Smooth muscle cell (in vitro differentiated cells): Measurements from ENCODE around the gene HBD. TPM values are rescaled to one million over a fixed set of nuclear protein-coding genes. Genes with fewer than 3 reads are reported as not detected.

Experiments used
- DNase-seq: peaks from one replicate; lab custom pipeline; 2025; ENCODE audit not compliant: unreplicated experiment; lab: John Stamatoyannopoulos, UW
- H2AFZ ChIP-seq: fragments of 200-600 bp; sonication (generic); 2 replicates; pipeline ENCODE4 v1.6.0; 2016; ENCODE audit warnings: antibody characterized with exemption, low read depth, mild to moderate bottlenecking
- H3F3A ChIP-seq: fragments of 200-600 bp; sonication (generic); 2 replicates; pipeline ENCODE4 v1.6.0; 2017; ENCODE audit warnings: antibody characterized with exemption, low read depth
- H3K27ac ChIP-seq: fragments of 200-600 bp; sonication (generic); 2 replicates; pipeline ENCODE4 v1.5.1; 2016; ENCODE audit warnings: low read depth, mild to moderate bottlenecking
- H3K27me3 ChIP-seq: fragments of 200-600 bp; sonication (generic); 2 replicates; pipeline ENCODE4 v1.6.1; 2016; ENCODE audit warnings: low read depth, mild to moderate bottlenecking
- H3K36me3 ChIP-seq: fragments of 200-600 bp; sonication (generic); 2 replicates; pipeline ENCODE4 v1.5.1; 2016; ENCODE audit warnings: low read depth
- H3K4me1 ChIP-seq: fragments of 200-600 bp; sonication (generic); 2 replicates; pipeline ENCODE4 v1.5.1; 2016; ENCODE audit warnings: low read depth
- H3K4me2 ChIP-seq: fragments of 200-600 bp; sonication (generic); 2 replicates; pipeline ENCODE4 v1.6.0; 2016; ENCODE audit warnings: mild to moderate bottlenecking
- H3K4me3 ChIP-seq: fragments of 200-600 bp; sonication (generic); 2 replicates; pipeline ENCODE4 v1.5.1; 2016; ENCODE audit warnings: mild to moderate bottlenecking
- H3K79me2 ChIP-seq: fragments of 200-600 bp; sonication (generic); 2 replicates; pipeline ENCODE4 v1.6.0; 2016; ENCODE audit warnings: low read depth, mild to moderate bottlenecking
- H3K9ac ChIP-seq: fragments of 200-600 bp; sonication (generic); 2 replicates; pipeline ENCODE4 v1.6.0; 2016; ENCODE audit warnings: low read depth
- H3K9me3 ChIP-seq: fragments of 200-600 bp; sonication (generic); replicated peaks from 2 replicates; pipeline ENCODE4 v1.5.1; 2016; ENCODE audit warnings: low read depth
- H4K20me1 ChIP-seq: fragments of 200-600 bp; sonication (generic); 2 replicates; pipeline ENCODE4 v1.6.0; 2016; ENCODE audit warnings: low read depth
- WGBS: methylation state at CpG from one replicate; pipeline ENCODE4 v1.1.7; 2016; ENCODE audit warnings: low lambda C conversion rate; 5-methylcytosine and 5-hydroxymethylcytosine counted together
- polyA plus RNA-seq: library from polyadenylated mRNA; unstranded; fragments of >200 nt; fragmentation: Nextera tagmentation; extraction: Ambion mirVana; gene quantifications from 2 replicates; pipeline ENCODE4 v1.2.1, GENCODE V29; 2016
- total RNA-seq: library from RNA; depleted of rRNA; stranded (reverse); fragments of >200 nt; gene quantifications from 2 replicates; pipeline ENCODE4 v1.2.3, GENCODE V29; 2014
- TF ChIP-seq, protein P1 (sequence below): fragments of 200-600 bp; sonication (generic); IDR thresholded peaks from 2 replicates; pipeline ENCODE4 v1.5.1; 2017; ENCODE audit warnings: borderline replicate concordance, mild to moderate bottlenecking, antibody characterized with exemption; ENCODE audit not compliant: insufficient read depth, poor library complexity, severe bottlenecking

HBD gene
- total and polyA plus RNA-seq, 2 experiments from 2014 or later: not detected

DNA sequence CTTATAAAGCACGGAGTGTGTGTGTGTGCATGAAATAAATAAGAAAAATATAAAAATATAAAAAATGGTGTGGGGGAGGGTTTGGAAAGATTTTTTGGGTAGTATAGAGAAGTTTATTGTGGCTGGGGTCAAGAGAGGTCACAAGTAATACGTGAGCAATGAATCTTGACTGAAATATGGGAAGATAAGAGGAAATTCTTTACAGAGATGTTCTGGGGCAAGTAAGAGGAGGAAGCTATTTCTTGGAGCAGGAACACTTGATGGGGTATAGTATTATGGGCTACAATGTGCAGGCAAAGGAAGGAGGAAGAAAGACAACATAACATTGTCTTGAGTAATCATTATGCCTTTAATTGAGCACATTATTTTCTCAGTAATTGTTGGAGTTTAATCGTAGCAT lies 2.1 kb downstream of the HBD start:
- H3K79me2 ChIP-seq: no peaks in the 10 kb centered on the region
- no peak overlapping the region for H3K4me3 ChIP-seq
- H3K36me3 ChIP-seq: no peaks in the 10 kb centered on the region
- DNase-seq: no peak
- 82% methylated on average over 3 of the region's 3 CpGs for WGBS
- H2AFZ ChIP-seq: no peak overlapping the region
- no peaks in the 10 kb centered on the region for H3K4me1 ChIP-seq
- H3K9me3 ChIP-seq: no peaks in the 10 kb centered on the region
- H4K20me1 ChIP-seq: no peaks in the 10 kb centered on the region
- H3F3A ChIP-seq: no peaks in the 10 kb centered on the region
- no peak overlapping the region for H3K4me2 ChIP-seq
- TF ChIP-seq, protein P1, sequence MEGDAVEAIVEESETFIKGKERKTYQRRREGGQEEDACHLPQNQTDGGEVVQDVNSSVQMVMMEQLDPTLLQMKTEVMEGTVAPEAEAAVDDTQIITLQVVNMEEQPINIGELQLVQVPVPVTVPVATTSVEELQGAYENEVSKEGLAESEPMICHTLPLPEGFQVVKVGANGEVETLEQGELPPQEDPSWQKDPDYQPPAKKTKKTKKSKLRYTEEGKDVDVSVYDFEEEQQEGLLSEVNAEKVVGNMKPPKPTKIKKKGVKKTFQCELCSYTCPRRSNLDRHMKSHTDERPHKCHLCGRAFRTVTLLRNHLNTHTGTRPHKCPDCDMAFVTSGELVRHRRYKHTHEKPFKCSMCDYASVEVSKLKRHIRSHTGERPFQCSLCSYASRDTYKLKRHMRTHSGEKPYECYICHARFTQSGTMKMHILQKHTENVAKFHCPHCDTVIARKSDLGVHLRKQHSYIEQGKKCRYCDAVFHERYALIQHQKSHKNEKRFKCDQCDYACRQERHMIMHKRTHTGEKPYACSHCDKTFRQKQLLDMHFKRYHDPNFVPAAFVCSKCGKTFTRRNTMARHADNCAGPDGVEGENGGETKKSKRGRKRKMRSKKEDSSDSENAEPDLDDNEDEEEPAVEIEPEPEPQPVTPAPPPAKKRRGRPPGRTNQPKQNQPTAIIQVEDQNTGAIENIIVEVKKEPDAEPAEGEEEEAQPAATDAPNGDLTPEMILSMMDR: no peak
- H3K27ac ChIP-seq: no peak overlapping the region
- no peak overlapping the region for H3K9ac ChIP-seq
- no peaks in the 10 kb centered on the region for H3K27me3 ChIP-seq

DNA sequence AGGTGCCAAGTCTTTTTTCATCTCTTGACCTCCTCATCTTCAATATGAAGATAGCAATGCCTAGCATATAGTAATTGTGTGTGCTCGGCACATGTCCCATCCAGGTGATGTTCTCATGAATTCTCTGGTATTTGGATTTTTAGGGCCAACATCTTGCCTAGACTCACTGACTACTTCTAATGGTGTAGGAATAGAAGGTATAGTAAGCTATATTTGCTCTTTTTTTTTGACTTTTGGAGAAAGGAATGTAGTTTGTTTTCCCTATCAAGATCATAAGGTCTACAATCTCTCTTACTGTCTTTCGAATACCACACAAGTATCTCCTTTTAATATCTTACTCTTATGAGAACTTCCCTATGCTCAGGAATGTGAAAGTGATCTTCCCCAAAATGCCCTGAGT lies 3.2 kb downstream of the HBD start:
- H2AFZ ChIP-seq: no peak overlapping the region

DNA sequence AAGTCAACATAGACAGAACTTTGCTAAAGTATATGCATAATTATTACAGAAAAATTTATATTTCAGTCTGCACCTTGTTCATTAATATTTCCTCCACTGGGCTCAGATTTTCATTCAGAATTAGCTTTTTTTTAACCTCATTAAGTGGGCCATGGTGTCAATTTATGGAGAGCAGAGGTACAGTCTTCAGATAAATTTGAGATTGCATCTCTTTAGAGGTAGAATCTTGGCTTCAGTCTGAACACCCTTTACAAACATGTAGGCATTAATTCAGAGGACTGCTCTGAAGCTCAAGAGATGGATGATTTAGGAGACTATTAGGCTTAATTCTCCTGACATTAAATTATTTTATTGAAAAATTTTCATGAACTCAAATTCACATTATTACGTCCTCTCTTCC lies 4.0 kb downstream of the HBD start:
- WGBS: 94% methylated on average over 1 of the region's 1 CpG
- Histone ChIP-seq H3K4me2 (no peak overlapping the region), H3K79me2 (no peaks in the 10 kb centered on the region), H3K9me3 (no peaks in the 10 kb centered on the region), H3K36me3 (no peaks in the 10 kb centered on the region), H2AFZ (no peak overlapping the region), H3K4me1 (no peaks in the 10 kb centered on the region), H3K27me3 (no peaks in the 10 kb centered on the region), H3K4me3 (no peak overlapping the region), H4K20me1 (no peaks in the 10 kb centered on the region), H3F3A (no peaks in the 10 kb centered on the region), H3K27ac (no peak overlapping the region), H3K9ac (no peak overlapping the region)
- TF ChIP-seq, protein P1: no peak
- DNase-seq: no peak

More for the DNA sequence above, 3.2 kb downstream of the HBD start:
- Histone ChIP-seq H3K79me2 (no peaks in the 10 kb centered on the region), H3K36me3 (no peaks in the 10 kb centered on the region), H3K9me3 (no peaks in the 10 kb centered on the region), H3K9ac (no peak overlapping the region), H3K27ac (no peak overlapping the region), H3K4me3 (no peak overlapping the region), H4K20me1 (no peaks in the 10 kb centered on the region), H3F3A (no peaks in the 10 kb centered on the region), H3K27me3 (no peaks in the 10 kb centered on the region), H3K4me1 (no peaks in the 10 kb centered on the region), H3K4me2 (no peak overlapping the region)
- TF ChIP-seq, protein P1: no peak
- 89% methylated on average over 2 of the region's 2 CpGs for WGBS
- DNase-seq: no peak

DNA sequence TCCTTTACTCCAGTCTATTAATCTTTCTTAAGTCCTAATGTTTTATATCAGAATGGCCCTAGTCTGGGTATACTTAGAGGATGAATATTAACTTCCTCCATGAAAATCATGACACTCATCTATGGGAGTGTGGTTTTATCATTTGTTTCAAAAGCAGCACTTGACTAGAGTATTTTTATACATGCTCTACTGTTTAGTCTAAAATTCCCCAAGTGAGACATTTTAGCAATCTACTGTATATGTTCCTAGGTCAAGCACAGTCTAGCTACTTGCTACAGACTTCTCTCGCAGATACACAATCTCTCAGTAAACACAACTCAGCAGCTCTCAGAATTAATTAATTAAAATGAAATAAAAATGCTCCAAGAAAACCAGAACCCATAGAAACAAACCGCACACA lies 4.5 kb downstream of the HBD start:
- no peaks in the 10 kb centered on the region for H4K20me1 ChIP-seq
- H2AFZ ChIP-seq: no peak overlapping the region
- 98% methylated on average over 2 of the region's 2 CpGs for WGBS
- H3K9me3 ChIP-seq: no peaks in the 10 kb centered on the region
- H3K9ac ChIP-seq: no peak overlapping the region
- H3K27me3 ChIP-seq: no peaks in the 10 kb centered on the region
- no peaks in the 10 kb centered on the region for H3K36me3 ChIP-seq
- no peak overlapping the region for H3K27ac ChIP-seq
- H3F3A ChIP-seq: no peaks in the 10 kb centered on the region
- DNase-seq: no peak
- no peaks in the 10 kb centered on the region for H3K79me2 ChIP-seq
- H3K4me2 ChIP-seq: no peak overlapping the region
- TF ChIP-seq, protein P1: no peak
- H3K4me3 ChIP-seq: no peak overlapping the region
- no peaks in the 10 kb centered on the region for H3K4me1 ChIP-seq
